Measurements from ENCODE around the gene ARID1B.

Gene ARID1B

DNA sequence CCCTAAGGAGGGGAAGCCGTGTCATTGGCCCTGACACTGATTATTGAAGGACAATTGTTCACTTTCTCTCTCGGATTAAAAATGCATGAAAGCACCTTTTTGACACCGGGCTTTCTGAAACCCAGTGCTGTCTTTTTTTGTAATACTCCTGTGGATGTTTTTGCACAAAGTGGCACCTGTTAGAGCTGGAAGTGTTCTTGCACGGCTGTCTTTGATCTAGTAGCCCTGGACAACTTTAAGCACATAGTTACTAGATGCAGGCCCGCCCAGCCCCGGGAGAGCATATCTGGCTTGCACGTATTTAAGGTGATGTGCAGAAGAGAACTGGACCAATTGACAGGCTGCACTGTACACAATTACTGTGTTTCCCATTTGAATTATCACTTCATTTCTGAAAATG lies 72.6 kb downstream of the ARID1B start:
- no peaks in the 10 kb centered on the region for H3K9me3 ChIP-seq (replicated peaks; ENCODE audit: insufficient read depth, low read length)
- no peak overlapping the region for H2AFZ ChIP-seq (ENCODE audit: low read length)
- H3K4me3 ChIP-seq (ENCODE audit: low read length), result peak overlapping the region; percentile 40
- peak overlapping the region; percentile 86; the same call in 1 of the 2 replicates for H3K27ac ChIP-seq (ENCODE audit: low read length)
- no peaks in the 10 kb centered on the region for H3K9me2 ChIP-seq (replicated peaks; ENCODE audit: insufficient read depth, low read length)
- peaks cover 33% of the 10 kb centered on the region for H3F3A ChIP-seq (ENCODE audit: insufficient read depth, low read length)
- peaks cover 58% of the 10 kb centered on the region for H3K4me1 ChIP-seq (ENCODE audit: low read length)
- no peaks in the 10 kb centered on the region for H3K27me3 ChIP-seq (replicated peaks; ENCODE audit: insufficient read depth, low read length)
- H3K9ac ChIP-seq (ENCODE audit: low read length), result no peak overlapping the region
- H3K4me2 ChIP-seq (ENCODE audit: low read depth, low read length), result peak overlapping the region; percentile 79
- peak; percentile 73 for DNase-seq
- no peak for TF ChIP-seq EZH2phosphoT487 (IDR thresholded peaks at IDR 0.05; ENCODE audit: low read length)
- TF ChIP-seq EZH2 (optimal IDR thresholded peaks at IDR 0.05; ENCODE audit: low read depth, low read length), result no peak
- no peak for TF ChIP-seq CTCF (IDR thresholded peaks at IDR 0.05; ENCODE audit: low read length)
- peaks cover 82% of the 10 kb centered on the region for H3K79me2 ChIP-seq (ENCODE audit: low read length)
- H4K20me1 ChIP-seq (ENCODE audit: insufficient read depth, low read length), result no peaks in the 10 kb centered on the region
- no peaks in the 10 kb centered on the region for H3K36me3 ChIP-seq (replicated peaks; ENCODE audit: insufficient read depth, low read length)

DNA sequence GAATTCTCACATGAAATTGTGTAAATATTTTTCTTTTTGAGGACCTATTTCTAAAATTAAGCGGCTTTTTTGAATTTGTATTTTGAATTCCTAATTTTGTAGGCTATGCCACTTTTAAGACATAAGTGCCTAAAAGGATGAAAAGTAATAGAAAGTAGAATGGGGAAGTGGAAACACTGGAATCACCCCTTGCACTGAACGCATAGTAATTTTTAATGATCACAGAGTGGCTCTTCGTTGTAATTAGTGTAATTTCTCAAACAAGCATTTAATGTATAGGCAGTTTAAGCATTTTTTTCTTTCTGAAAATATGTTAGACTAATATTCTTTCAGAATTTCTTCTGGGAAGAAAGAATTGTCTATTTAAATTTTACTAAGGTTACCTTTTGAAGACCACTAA lies 73.2 kb downstream of the ARID1B start:
- no peak for DNase-seq
- TF ChIP-seq CTCF (IDR thresholded peaks at IDR 0.05; ENCODE audit: low read length) (no peak), EZH2 (optimal IDR thresholded peaks at IDR 0.05; ENCODE audit: low read depth, low read length) (no peak)
- Histone ChIP-seq H3K79me2 (ENCODE audit: low read length) (peaks cover 82% of the 10 kb centered on the region), H2AFZ (ENCODE audit: low read length) (no peak overlapping the region), H3K27ac (ENCODE audit: low read length) (peak overlapping the region; percentile 86; the same call in 1 of the 2 replicates), H3K4me3 (ENCODE audit: low read length) (peak overlapping the region; percentile 40), H3K9me2 (replicated peaks; ENCODE audit: insufficient read depth, low read length) (no peaks in the 10 kb centered on the region), H3K9me3 (replicated peaks; ENCODE audit: insufficient read depth, low read length) (no peaks in the 10 kb centered on the region), H4K20me1 (ENCODE audit: insufficient read depth, low read length) (no peaks in the 10 kb centered on the region), H3K27me3 (replicated peaks; ENCODE audit: insufficient read depth, low read length) (no peaks in the 10 kb centered on the region), H3K4me1 (ENCODE audit: low read length) (peaks cover 54% of the 10 kb centered on the region), H3K4me2 (ENCODE audit: low read depth, low read length) (peak overlapping the region; percentile 79), H3K36me3 (replicated peaks; ENCODE audit: insufficient read depth, low read length) (no peaks in the 10 kb centered on the region), H3K9ac (ENCODE audit: low read length) (peak overlapping the region; percentile 38), H3F3A (ENCODE audit: insufficient read depth, low read length) (peaks cover 33% of the 10 kb centered on the region)

GRCh38 chr6:156851454-156851921 lies 74.3 kb downstream of the ARID1B start:
- no peak overlapping the region for H2AFZ ChIP-seq (ENCODE audit: low read length)
- DNase-seq, result peak; percentile 33
- H3K4me1 ChIP-seq (ENCODE audit: low read length), result peaks cover 52% of the 10 kb centered on the region
- H3F3A ChIP-seq (ENCODE audit: insufficient read depth, low read length), result peaks cover 33% of the 10 kb centered on the region
- peak overlapping the region; percentile 38; the same call in 1 of the 2 replicates for H3K9ac ChIP-seq (ENCODE audit: low read length)
- no peaks in the 10 kb centered on the region for H3K36me3 ChIP-seq (replicated peaks; ENCODE audit: insufficient read depth, low read length)
- H4K20me1 ChIP-seq (ENCODE audit: insufficient read depth, low read length), result no peaks in the 10 kb centered on the region
- H3K4me3 ChIP-seq (ENCODE audit: low read length), result peak overlapping the region; percentile 40
- H3K27me3 ChIP-seq (replicated peaks; ENCODE audit: insufficient read depth, low read length), result no peaks in the 10 kb centered on the region
- H3K27ac ChIP-seq (ENCODE audit: low read length), result peak overlapping the region; percentile 86; the same call in 1 of the 2 replicates
- H3K79me2 ChIP-seq (ENCODE audit: low read length), result peaks cover 83% of the 10 kb centered on the region
- peak overlapping the region; percentile 79 for H3K4me2 ChIP-seq (ENCODE audit: low read depth, low read length)
- no peaks in the 10 kb centered on the region for H3K9me2 ChIP-seq (replicated peaks; ENCODE audit: insufficient read depth, low read length)
- TF ChIP-seq EZH2phosphoT487 (IDR thresholded peaks at IDR 0.05; ENCODE audit: low read length) (no peak), EZH2 (optimal IDR thresholded peaks at IDR 0.05; ENCODE audit: low read depth, low read length) (no peak), CTCF (IDR thresholded peaks at IDR 0.05; ENCODE audit: low read length) (no peak)
- H3K9me3 ChIP-seq (replicated peaks; ENCODE audit: insufficient read depth, low read length), result no peaks in the 10 kb centered on the region

Data from MM.1S (cell line).